GM18511 (cell line): ENCODE data around the gene ADAP2.
"Not testable (repeated sequence)": the region's sequence is repeated elsewhere in the genome, so short reads cannot be mapped to it uniquely, and the experiment has no call there.

Experiments used
- ATAC-seq: cut with Tn5 transposase; IDR thresholded peaks from one replicate; pipeline ENCODE4 v1.9.1; 2021; ENCODE audit warnings: mild to moderate bottlenecking, moderate library complexity; ENCODE audit not compliant: unreplicated experiment

The ADAP2 gene

DNA sequence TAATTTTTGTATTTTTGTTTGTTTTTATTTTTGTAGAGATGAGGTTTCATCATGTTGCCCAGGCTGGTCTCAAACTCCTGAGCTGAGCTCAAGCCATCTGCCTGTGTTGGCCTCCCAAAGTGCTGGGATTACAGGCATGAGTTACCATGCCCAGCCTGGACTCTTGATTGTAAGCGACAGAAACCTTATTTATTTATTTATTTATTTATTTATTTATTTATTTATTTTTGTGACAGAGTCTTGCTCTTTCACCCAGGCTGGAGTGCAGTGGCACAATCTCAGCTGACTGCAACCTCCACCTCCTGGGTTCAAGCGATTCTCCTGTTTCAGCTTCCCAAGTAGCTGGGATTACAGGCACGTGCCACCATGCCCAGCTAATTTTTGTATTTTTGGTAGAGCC is 8.1 kb downstream of the ADAP2 start:
- not testable (repeated sequence) for ATAC-seq

DNA sequence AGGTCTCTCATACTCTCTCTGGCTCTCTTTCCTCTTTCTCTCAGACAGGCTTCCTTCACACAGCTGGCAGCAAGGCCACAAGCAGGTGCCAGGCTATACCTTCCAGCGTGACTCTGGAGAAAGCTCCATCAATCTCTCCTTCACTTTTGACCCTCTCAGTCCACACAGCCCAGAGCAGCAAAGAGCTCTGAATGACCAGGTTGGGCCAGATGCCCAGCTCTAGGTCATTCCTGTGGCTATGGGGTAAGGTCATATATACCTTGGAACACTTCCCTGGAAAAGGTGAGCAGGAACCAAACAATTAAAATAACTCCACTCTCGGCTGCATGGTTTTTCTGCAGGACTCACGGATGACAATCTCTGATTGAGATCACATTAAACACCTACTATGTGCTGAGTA is 8.8 kb downstream of the ADAP2 start:
- ATAC-seq: no peak

DNA sequence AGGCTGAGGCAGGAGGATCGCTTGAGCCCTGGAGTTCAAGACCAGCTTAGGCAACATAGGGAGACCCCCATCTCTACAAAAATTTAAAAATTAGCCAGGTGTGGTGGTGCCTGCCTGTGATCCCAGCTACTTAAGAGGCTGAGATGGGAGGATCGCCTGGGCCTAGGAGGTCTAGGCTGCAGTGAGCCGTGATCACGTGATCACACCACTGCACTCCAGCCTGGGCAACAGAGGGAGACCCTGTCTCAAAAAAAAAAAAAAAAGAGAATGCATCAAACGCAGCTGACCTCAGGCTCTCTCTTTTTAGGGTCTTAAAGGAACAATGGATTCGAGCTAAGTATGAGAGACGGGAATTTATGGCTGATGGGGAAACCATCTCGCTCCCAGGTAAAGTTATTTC is 9.8 kb downstream of the ADAP2 start:
- not testable (repeated sequence) for ATAC-seq

- ATAC-seq: no peak
Measured at GRCh38 chr17:30933966-30934365, 12.2 kb downstream of the ADAP2 start.

GRCh38 chr17:30939051-30939689 is 17.4 kb downstream of the ADAP2 start:
- ATAC-seq: no peak

DNA sequence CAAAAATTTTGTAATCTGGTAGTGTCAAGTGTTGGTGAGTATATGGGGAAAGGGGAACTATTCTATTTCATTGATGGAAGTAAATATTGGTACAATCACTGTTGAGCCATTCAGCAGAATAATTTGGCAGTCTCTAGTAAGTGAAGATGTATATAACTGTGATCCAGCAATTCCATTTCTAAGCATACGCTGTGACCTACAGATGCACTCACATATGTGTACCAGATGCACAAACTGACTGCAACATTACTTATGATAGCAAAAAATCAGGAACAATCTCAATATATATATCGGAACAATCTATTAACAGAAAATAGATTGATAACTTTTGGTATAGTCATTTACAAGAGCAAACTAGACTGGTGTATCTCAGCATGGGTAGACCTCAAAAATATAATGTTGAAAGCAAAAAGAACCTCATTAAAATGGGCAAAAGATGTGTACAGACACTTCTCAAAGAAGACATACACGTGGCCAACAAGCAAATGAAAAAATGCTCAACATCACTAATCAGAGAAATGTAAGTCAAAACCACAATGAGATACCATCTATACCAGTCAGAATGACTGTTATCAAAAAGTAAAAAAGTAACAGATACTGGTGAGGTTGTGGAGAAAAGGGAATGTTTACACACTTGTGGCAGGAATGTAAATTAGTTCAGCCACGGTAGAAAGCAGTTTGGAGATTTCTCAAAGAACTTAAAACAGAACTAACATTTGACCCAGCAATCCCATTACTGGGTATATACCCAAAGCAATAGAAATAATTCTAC is 20.7 kb downstream of the ADAP2 start:
- ATAC-seq: no peak

GRCh38 chr17:30947796-30948195 is 26.1 kb downstream of the ADAP2 start:
- ATAC-seq: no peak

GRCh38 chr17:30950189-30950588 is 28.4 kb downstream of the ADAP2 start:
- no peak for ATAC-seq

DNA sequence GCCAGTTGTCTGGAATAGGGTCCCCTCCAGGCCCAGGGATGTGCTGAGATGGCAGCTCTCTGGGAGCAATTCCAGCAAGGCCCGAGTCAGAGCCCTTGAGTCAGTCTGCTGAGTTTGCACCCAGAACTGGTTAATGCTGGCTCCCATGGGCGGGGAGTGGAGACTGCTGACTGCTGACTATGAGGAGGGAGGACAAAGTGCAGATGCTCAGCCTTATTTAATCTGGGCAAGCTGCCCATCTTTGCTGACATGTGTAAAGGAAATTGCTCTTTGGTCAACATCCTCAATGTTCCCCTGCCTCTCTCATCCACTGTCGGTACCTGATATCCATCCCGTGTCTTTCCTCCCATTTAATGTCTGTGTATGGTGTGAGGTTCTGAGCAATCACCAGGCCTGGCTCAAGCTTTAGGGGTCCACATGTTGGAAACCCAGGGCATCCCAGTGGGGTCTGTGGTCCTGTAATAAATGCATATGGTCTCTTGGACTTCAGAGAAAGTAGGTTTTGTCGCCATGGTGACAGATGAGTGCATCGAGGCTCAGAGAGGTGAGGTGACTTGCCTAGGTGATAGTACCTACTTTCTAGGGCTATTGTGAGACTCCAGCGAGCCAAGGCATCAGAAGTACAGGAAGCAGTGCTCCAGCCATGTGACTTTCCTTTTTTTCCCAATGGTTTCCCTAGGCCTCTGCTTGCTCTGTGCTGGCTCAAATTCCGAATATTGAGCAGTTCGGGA is 29.1 kb downstream of the ADAP2 start:
- ATAC-seq: no peak

DNA sequence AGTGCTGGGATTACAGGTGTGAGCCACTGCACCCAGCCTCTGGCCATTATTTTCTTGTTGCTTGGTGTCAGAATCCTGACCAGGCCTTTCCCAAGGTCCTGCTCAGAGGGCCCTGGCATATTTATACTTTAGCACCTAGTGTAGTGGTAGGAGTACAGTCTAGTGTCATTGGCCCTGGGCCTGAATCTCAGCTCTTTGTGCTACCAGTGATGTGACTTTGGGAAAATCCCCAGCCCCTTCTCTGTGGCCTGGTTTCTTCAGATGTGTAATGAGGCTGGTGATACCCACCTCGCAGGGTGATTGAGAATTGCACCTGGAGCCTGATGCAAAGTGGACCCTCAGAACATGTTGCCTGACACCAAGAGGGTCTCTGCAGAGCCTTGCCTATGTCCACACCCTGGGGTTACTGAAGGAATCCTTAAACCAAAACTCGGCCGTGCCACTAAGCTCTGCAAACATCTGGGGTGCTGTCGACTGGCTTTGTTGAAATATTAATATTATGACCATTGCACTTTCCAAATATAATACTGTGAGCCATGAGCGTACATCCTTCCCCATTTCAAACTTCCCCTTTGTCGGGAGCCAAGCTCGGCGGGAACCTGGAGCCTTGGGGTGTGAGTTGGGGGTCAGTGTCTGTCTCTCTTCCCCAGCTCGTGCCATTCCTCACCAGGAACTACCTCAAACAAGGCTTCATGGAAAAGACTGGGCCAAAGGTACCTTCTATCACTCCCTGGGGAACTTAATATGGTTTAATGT is 31.1 kb downstream of the ADAP2 start:
- ATAC-seq: no peak

DNA sequence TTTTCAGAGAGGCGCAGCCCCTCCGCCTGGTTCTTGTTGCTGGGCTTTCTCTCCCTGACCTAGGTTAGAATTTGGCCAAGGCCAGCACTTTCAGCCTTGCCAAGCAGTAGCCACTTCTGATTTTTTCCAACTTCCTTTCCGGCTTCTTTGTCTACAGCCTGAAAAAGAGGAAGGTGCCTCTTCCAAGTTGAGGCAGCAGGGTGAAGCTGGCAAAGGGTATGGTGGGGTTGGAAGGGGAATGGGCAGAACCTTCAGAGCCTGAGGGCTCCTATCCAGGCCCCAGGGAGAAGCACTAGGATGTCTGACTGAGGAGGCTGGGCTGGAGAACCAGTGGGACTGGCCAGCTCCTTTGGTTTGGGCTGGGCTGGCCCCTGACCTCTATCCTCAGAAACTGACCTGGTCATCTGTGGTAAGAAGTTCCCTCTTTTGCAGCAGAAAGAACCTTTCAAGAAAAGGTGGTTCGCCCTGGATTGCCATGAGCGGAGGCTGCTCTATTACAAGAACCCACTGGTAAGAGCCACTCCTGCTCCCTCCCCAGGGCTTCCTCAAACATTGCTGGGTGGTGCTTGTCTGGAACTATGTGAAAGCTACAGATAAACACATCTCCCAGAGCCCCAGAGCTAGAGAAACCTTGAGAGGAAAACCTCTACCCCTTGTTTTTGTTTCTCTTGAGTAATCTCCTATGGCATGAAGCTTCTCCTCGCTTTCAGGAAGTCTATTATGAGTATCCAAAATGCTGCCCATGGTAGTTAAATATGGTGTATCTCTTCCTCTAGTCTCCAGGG is 32.5 kb downstream of the ADAP2 start:
- no peak for ATAC-seq

GRCh38 chr17:30956764-30957374 is 35.1 kb downstream of the ADAP2 start:
- no peak for ATAC-seq

GRCh38 chr17:30957741-30958140 is 36.0 kb downstream of the ADAP2 start:
- no peak for ATAC-seq

- ATAC-seq: no peak
Measured at GRCh38 chr17:30958187-30958586, 36.4 kb downstream of the ADAP2 start.

- ATAC-seq: peak; percentile 66
Measured at GRCh38 chr17:30961209-30962188, 39.8 kb downstream of the ADAP2 start.

DNA sequence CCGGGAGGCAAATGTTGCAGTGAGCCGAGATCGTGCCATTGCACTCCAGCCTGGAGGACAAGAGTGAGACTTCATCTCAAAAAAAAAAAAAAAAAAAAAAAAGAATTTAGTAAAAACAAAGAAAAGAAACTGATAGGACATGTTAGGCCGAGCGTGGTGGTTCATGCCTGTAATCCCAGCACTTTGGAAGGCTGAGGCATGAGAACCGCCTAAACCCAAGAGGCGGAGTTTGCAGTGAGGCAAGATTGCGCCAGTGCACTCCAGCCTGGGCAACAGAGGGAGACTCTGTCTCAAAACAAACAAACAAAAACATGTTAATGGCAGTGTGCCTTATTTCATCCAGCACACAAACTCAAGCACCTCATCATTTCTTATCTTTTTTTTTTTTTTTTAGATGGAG is 42.6 kb downstream of the ADAP2 start:
- not testable (repeated sequence) for ATAC-seq

DNA sequence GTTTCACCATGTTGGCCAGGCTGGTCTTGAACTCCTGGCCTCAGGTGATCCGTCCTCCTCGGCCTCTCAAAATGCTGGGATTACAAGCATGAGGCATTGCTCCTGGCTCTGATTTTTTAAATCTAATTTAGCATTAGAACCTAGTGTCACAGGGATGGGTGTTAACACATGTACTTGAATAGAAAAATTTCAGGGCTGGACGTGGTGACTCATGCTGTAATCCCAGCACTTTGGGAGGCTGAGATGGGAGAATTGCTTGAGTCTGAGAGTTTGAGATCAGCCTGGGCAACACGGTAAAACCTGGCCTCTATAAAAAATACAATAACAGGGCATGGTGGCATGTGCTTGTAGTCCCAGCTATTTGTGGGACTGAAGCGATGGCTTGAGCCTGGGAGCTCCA is 43.1 kb downstream of the ADAP2 start:
- no peak for ATAC-seq

GRCh38 chr17:30965686-30966085 is 43.9 kb downstream of the ADAP2 start:
- no peak for ATAC-seq

DNA sequence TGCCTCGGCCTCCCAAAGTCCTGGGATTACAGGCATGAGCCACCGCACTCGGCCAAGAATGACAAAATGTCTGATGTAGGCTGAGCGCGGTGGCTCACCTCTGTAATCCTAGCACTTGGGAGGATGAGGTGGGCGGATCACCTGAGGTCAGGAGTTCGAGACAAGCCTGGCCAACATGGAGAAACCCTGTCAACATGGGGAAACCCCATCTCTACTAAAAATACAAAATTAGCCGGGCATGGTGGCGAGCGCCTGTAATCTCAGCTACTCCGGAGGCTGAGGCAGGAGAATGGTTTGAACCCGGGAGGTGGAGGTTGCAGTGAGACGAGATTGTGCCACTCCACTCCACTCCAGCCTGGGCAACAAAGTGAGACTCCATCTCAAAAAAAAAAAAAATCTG is 46.2 kb downstream of the ADAP2 start:
- ATAC-seq: not testable (repeated sequence)
